ENCODE measurements around the gene RPAP3. TPM values are rescaled to one million over a fixed set of nuclear protein-coding genes. Genes with fewer than 3 reads are reported as not detected.

Gene RPAP3
- total RNA-seq, 2 donors from 2014 or later = 16.7 to 17.0 TPM

DNA sequence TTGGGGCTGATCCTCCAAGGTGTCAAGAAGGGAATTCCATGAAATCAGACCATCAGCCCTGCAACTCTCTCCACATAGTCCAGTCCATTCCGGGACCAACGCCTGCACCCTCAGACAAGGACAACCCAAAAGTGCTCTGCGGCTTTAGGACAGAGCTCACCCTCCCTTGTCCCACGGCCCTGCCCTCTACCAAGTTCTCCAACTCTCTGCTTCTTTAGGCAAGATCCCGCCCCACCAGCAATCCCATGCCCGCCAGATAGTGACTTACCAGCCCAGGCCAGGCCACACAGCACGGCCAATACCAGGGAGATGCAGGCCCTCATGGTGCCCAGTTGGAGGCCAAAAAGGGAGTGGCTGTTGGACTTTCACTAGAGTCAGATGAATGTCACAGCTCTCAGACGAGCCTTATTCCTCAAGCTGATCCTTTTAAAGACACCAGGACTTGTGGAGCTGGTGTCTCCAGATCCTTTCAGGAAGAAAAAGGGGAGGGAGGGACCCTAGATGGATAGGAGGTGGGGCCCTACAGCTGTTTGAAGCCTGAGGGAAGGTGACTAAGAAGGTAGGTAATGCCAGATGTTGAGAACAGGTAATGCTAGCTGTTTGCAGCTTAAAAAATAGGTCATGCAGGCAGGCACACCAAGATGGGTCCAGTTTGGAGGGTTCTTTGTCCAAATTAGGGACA, 19.4 kb upstream of the RPAP3 start, which contains the start of gene ENDOU:
ENDOU (minus strand) TSS at position 400 of the 682 bp plus-strand sequence; CDS start at position 323, 77 bp downstream.
- DNase-seq = no peak
- no peaks in the 10 kb centered on the region for H3K36me3 ChIP-seq
- no peaks in the 10 kb centered on the region for H3K27me3 ChIP-seq
- H3K27ac ChIP-seq = no peak within 1 kb of the TSS
- H3K4me1 ChIP-seq = no peaks in the 10 kb centered on the region
- no peak within 1 kb of the TSS for H3K4me3 ChIP-seq
- TF ChIP-seq, protein P1, sequence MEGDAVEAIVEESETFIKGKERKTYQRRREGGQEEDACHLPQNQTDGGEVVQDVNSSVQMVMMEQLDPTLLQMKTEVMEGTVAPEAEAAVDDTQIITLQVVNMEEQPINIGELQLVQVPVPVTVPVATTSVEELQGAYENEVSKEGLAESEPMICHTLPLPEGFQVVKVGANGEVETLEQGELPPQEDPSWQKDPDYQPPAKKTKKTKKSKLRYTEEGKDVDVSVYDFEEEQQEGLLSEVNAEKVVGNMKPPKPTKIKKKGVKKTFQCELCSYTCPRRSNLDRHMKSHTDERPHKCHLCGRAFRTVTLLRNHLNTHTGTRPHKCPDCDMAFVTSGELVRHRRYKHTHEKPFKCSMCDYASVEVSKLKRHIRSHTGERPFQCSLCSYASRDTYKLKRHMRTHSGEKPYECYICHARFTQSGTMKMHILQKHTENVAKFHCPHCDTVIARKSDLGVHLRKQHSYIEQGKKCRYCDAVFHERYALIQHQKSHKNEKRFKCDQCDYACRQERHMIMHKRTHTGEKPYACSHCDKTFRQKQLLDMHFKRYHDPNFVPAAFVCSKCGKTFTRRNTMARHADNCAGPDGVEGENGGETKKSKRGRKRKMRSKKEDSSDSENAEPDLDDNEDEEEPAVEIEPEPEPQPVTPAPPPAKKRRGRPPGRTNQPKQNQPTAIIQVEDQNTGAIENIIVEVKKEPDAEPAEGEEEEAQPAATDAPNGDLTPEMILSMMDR (IDR thresholded peaks at IDR 0.05) = no peak
- no peaks in the 10 kb centered on the region for H3K9me3 ChIP-seq
- intact Hi-C loops (cut with DNase I) = no loop called here
- no peak within 1 kb of the TSS for H3K9ac ChIP-seq (ENCODE audit: low read depth in 2 of 2, low read length in 2 of 2)

- Histone ChIP-seq H3K4me1 (no peaks in the 10 kb centered on the region), H3K27ac (no peak overlapping the region), H3K27me3 (no peaks in the 10 kb centered on the region), H3K9ac (ENCODE audit: low read depth in 2 of 2, low read length in 2 of 2) (no peak overlapping the region), H3K36me3 (no peaks in the 10 kb centered on the region), H3K9me3 (no peaks in the 10 kb centered on the region), H3K4me3 (no peak overlapping the region)
- intact Hi-C loops (cut with DNase I) = no loop called here
- DNase-seq = no peak
- TF ChIP-seq, protein P1 (IDR thresholded peaks at IDR 0.05) = no peak
Observed at GRCh38 chr12:47722941-47723631, 17.3 kb upstream of the RPAP3 start.

GRCh38 chr12:47722136-47722834, 16.5 kb upstream of the RPAP3 start:
- Histone ChIP-seq H3K36me3 (no peaks in the 10 kb centered on the region), H3K27me3 (no peaks in the 10 kb centered on the region), H3K9ac (ENCODE audit: low read depth in 2 of 2, low read length in 2 of 2) (no peak overlapping the region), H3K27ac (no peak overlapping the region), H3K9me3 (no peaks in the 10 kb centered on the region), H3K4me1 (peaks cover 4% of the 10 kb centered on the region), H3K4me3 (no peak overlapping the region)
- intact Hi-C loops (cut with DNase I) = no loop called here
- TF ChIP-seq, protein P1 (IDR thresholded peaks at IDR 0.05) = no peak
- no peak for DNase-seq

GRCh38 chr12:47721431-47721973, 15.7 kb upstream of the RPAP3 start:
- intact Hi-C loops (cut with DNase I) = no loop called here
- Histone ChIP-seq H3K4me1 (peaks cover 4% of the 10 kb centered on the region), H3K27ac (no peak overlapping the region), H3K9ac (ENCODE audit: low read depth in 2 of 2, low read length in 2 of 2) (no peak overlapping the region), H3K36me3 (no peaks in the 10 kb centered on the region), H3K9me3 (no peaks in the 10 kb centered on the region), H3K27me3 (no peaks in the 10 kb centered on the region), H3K4me3 (no peak overlapping the region)
- TF ChIP-seq, protein P1 (IDR thresholded peaks at IDR 0.05) = no peak
- no peak for DNase-seq

DNA sequence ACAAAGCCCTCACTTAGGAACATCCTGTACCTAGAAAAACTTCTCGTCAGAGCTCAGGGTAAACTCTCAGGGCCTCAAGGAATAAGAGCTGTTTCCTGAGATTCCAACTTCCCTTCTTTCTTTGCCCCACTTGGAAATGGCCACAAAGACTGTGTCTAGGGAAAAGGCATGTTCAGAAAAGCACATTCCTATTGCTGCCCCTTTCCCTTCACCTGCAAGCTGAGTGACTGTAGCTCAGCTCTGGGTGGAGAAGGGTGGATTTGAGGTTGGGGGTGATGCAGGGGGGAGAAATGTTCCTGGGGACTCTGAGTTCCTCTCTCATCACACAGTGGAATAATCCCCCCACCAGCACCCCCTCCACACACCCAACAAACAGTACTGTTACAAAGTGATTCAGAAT, 12.7 kb upstream of the RPAP3 start:
- H3K4me3 ChIP-seq = no peak overlapping the region

More for the DNA sequence above, 12.7 kb upstream of the RPAP3 start:
- Histone ChIP-seq H3K36me3 (no peaks in the 10 kb centered on the region), H3K4me1 (peaks cover 7% of the 10 kb centered on the region), H3K9me3 (no peaks in the 10 kb centered on the region), H3K27me3 (no peaks in the 10 kb centered on the region), H3K27ac (no peak overlapping the region), H3K9ac (ENCODE audit: low read depth in 2 of 2, low read length in 2 of 2) (no peak overlapping the region)
- intact Hi-C loops (cut with DNase I) = loop anchor here (5.0 kb wide), 1 partner anchor 59 kb away; no protein-coding TSS in a partner anchor
- TF ChIP-seq, protein P1 (IDR thresholded peaks at IDR 0.05) = no peak
- no peak for DNase-seq
